Nucleus accumbens (tissue), 56 donors: ENCODE measurements around the gene MRPS10.
A peak's percentile ranks its signal among the peaks of the same experiment; 100 is the strongest.
"Not testable (repeated sequence)": the region's sequence is repeated elsewhere in the genome, so short reads cannot be mapped to it uniquely, and the experiment has no call there.

Experiments
- DNase-seq, 56 donors: peaks; one replicate each; lab custom pipeline; 2025; lab: John Stamatoyannopoulos, UW

MRPS10 gene

GRCh38 chr6:42182101-42182500, 35.6 kb downstream of the MRPS10 start:
- DNase-seq: no peak

- DNase-seq: no peak
These were observed 37.7 kb downstream of the MRPS10 start for GRCh38 chr6:42179945-42180313.

GRCh38 chr6:42179261-42179944, 38.3 kb downstream of the MRPS10 start:
- no peak for DNase-seq

GRCh38 chr6:42177514-42178364, 39.9 kb downstream of the MRPS10 start:
- DNase-seq: peak in 28 of 56 donors; percentile 1 to 61 (median 27)

- no peak for DNase-seq
These were observed 40.7 kb downstream of the MRPS10 start for GRCh38 chr6:42176981-42177380.

GRCh38 chr6:42175860-42176259, 41.8 kb downstream of the MRPS10 start:
- DNase-seq: no peak

- DNase-seq: no peak
These were observed 44.6 kb downstream of the MRPS10 start, which contains the start of gene GUCA1A for GRCh38 chr6:42173101-42173500. Gene GUCA1A (plus strand): TSS chr6:42173364. CDS start chr6:42173614, 250 bp downstream.

- no peak for DNase-seq
These were observed 45.7 kb downstream of the MRPS10 start for GRCh38 chr6:42171813-42172581.

GRCh38 chr6:42169780-42170179, 47.9 kb downstream of the MRPS10 start:
- not testable (repeated sequence) for DNase-seq

- no peak for DNase-seq
These were observed 49.0 kb downstream of the MRPS10 start for GRCh38 chr6:42168650-42169049.

- DNase-seq: peak in 37 of 56 donors; percentile 1 to 71 (median 20)
These were observed 51.1 kb downstream of the MRPS10 start for GRCh38 chr6:42166444-42167141.

GRCh38 chr6:42165016-42165415, 52.6 kb downstream of the MRPS10 start:
- DNase-seq: no peak

- DNase-seq: no peak
These were observed 53.7 kb downstream of the MRPS10 start for GRCh38 chr6:42163981-42164380.

- no peak for DNase-seq
These were observed 54.8 kb downstream of the MRPS10 start for GRCh38 chr6:42162812-42163211.

GRCh38 chr6:42162384-42162783, 55.3 kb downstream of the MRPS10 start:
- no peak for DNase-seq

GRCh38 chr6:42159431-42160024, 58.1 kb downstream of the MRPS10 start:
- no peak for DNase-seq

GRCh38 chr6:42158631-42159030, 59.0 kb downstream of the MRPS10 start:
- DNase-seq: no peak

- no peak for DNase-seq
These were observed 59.6 kb downstream of the MRPS10 start for GRCh38 chr6:42158011-42158410.
